GM12878 (cell line): ENCODE results near the gene NSFL1C. TPM values are rescaled to one million over a fixed set of nuclear protein-coding genes. Genes with fewer than 3 reads are reported as not detected.

Experiments
- ATAC-seq: fragments of 200-7000 bp; cut with Tn5 transposase; 3 replicates; pipeline ENCODE4 v1.9.1; 2020; ENCODE audit warnings: mild to moderate bottlenecking, moderate library complexity
- BruUV-seq: library from RNA; stranded (reverse); fragments of 400-500 nt; replicated peaks from 2 replicates; lab custom pipeline; 2021; lab: Mats Ljungman, UMichigan
- CTCF ChIA-PET: fragments of 300-600 bp; sonication (Branson Sonifier 250); formaldehyde crosslinking; extraction: SDS; loops from one replicate; lab custom pipeline; 2021; ENCODE audit warnings: inconsistent platforms; lab: Yijun Ruan, JAX
- POLR2A ChIA-PET: fragments of 350-600 bp; formaldehyde crosslinking; extraction: SDS; loops from one replicate; lab custom pipeline; 2021; ENCODE audit warnings: inconsistent platforms; lab: Charles Lee
- RAD21 ChIA-PET: fragments of 300-600 bp; sonication (Branson Sonifier 250); formaldehyde crosslinking; loops from one replicate; lab custom pipeline; 2023; ENCODE audit warnings: antibody characterized with exemption; ENCODE audit not compliant: unreplicated experiment; lab: Charles Lee
- SMC1A ChIA-PET: fragments of 300-600 bp; sonication (Branson Sonifier 250); formaldehyde crosslinking; loops from one replicate; lab custom pipeline; 2023; ENCODE audit not compliant: unreplicated experiment, uncharacterized antibody; lab: Charles Lee
- DNase-seq: peaks from one replicate; pipeline ENCODE4 v3.0.0-alpha.2; 2011; ENCODE audit warnings: low read depth, low spot score
- FAIRE-seq: peaks from 3 replicates; lab custom pipeline; 2011; peaks lifted over from hg19 to GRCh38; lab: Jason Lieb, UNC
- H2AFZ ChIP-seq: 2 replicates; pipeline ENCODE4 v1.6.0; 2011; ENCODE audit warnings: low read depth, low read length, control low read depth; ENCODE audit not compliant: control insufficient read depth
- H3K27ac ChIP-seq: 2 replicates; pipeline ENCODE4 v1.5.1; 2011; ENCODE audit warnings: control low read depth; ENCODE audit not compliant: control insufficient read depth, insufficient read depth
- H3K27me3 ChIP-seq, 2 experiments: replicated peaks in 1 of 2; 2 replicates each; pipeline versions ENCODE4 v1.6.0 to v1.6.1; 2011; ENCODE audit warnings: low read length in 1 of 2; ENCODE audit not compliant: control insufficient read depth in 2 of 2, insufficient read depth in 2 of 2
- H3K36me3 ChIP-seq, 2 experiments: 2 replicates each; pipeline ENCODE4 v1.5.1; 2011; ENCODE audit warnings: low read length in 1 of 2; ENCODE audit not compliant: control insufficient read depth in 2 of 2, insufficient read depth in 2 of 2
- H3K4me1 ChIP-seq: 2 replicates; pipeline ENCODE4 v1.6.1; 2011; ENCODE audit warnings: mild to moderate bottlenecking, low read length, moderate library complexity, mixed read lengths; ENCODE audit not compliant: control insufficient read depth, insufficient read depth
- H3K4me2 ChIP-seq: 2 replicates; pipeline ENCODE4 v1.6.0; 2011; ENCODE audit warnings: control low read depth; ENCODE audit not compliant: control insufficient read depth, insufficient read depth
- H3K4me3 ChIP-seq: fragments of 200-600 bp; sonication (generic); 2 replicates; pipeline ENCODE4 v1.5.1; 2016
- H3K79me2 ChIP-seq: 2 replicates; pipeline ENCODE4 v1.6.0; 2011; ENCODE audit warnings: low read length; ENCODE audit not compliant: control insufficient read depth, insufficient read depth
- H3K9ac ChIP-seq: 2 replicates; pipeline ENCODE4 v1.8.0; 2011; ENCODE audit warnings: low read length, control low read depth, mixed read lengths; ENCODE audit not compliant: control insufficient read depth, insufficient read depth
- H3K9me3 ChIP-seq: replicated peaks from 3 replicates; pipeline ENCODE4 v1.5.1; 2011; ENCODE audit warnings: mild to moderate bottlenecking, low read length; ENCODE audit not compliant: control insufficient read depth, insufficient read depth
- H4K20me1 ChIP-seq: 2 replicates; pipeline ENCODE4 v1.6.0; 2011; ENCODE audit not compliant: control insufficient read depth, insufficient read depth
- BACH1 ChIP-seq: fragments of 450-650 bp; IDR thresholded peaks from 2 replicates; pipeline ENCODE4 v1.6.1; 2017; ENCODE audit warnings: mild to moderate bottlenecking, borderline replicate concordance
- CHD2 ChIP-seq: IDR thresholded peaks from 2 replicates; pipeline ENCODE4 v1.6.1; 2011; ENCODE audit warnings: low read depth, low read length, improper control_type of control experiment, borderline replicate concordance
- CREM ChIP-seq: IDR thresholded peaks from 2 replicates; pipeline ENCODE4 v1.6.1; 2014; ENCODE audit warnings: antibody characterized with exemption, low read depth
- CTCF ChIP-seq, 3 experiments: IDR thresholded peaks in 2 of 3; conservative IDR thresholded peaks in 1 of 3; 2 replicates each; pipeline ENCODE4 v1.5.1; 2011; ENCODE audit warnings: low read depth in 3 of 3, low read length in 3 of 3, mild to moderate bottlenecking in 3 of 3, control low read depth in 2 of 3, moderate library complexity in 2 of 3, inconsistent platforms in 1 of 3, mixed read lengths in 1 of 3; ENCODE audit not compliant: control insufficient read depth in 2 of 3, insufficient read depth in 1 of 3; ENCODE audit errors: extremely low read depth in 1 of 3
- FOXK2 ChIP-seq: fragments of 450-650 bp; IDR thresholded peaks from 2 replicates; pipeline ENCODE4 v1.6.1; 2017; ENCODE audit warnings: mild to moderate bottlenecking, moderate library complexity
- GATAD2B ChIP-seq: fragments of 450-650 bp; conservative IDR thresholded peaks from 2 replicates; pipeline ENCODE4 v1.6.1; 2017; ENCODE audit warnings: low read depth, mild to moderate bottlenecking, moderate library complexity
- HDAC2 ChIP-seq: fragments of 200-600 bp; sonication (generic); IDR thresholded peaks from 2 replicates; pipeline ENCODE4 v1.6.1; 2017
- NFYA ChIP-seq: IDR thresholded peaks from 2 replicates; pipeline ENCODE4 v1.6.1; 2011; ENCODE audit warnings: low read depth, mild to moderate bottlenecking, low read length, improper control_type of control experiment, borderline replicate concordance
- NKRF ChIP-seq: fragments of 450-650 bp; conservative IDR thresholded peaks from 2 replicates; pipeline ENCODE4 v1.6.1; 2017; ENCODE audit warnings: mild to moderate bottlenecking, moderate library complexity
- NR2F1 ChIP-seq: fragments of 450-650 bp; conservative IDR thresholded peaks from 2 replicates; pipeline ENCODE4 v1.6.1; 2017; ENCODE audit warnings: mild to moderate bottlenecking
- RAD21 ChIP-seq: IDR thresholded peaks from 2 replicates; pipeline ENCODE4 v1.6.1; 2011; ENCODE audit warnings: mild to moderate bottlenecking, low read depth, low read length, moderate library complexity; ENCODE audit not compliant: insufficient read depth
- RB1 ChIP-seq: fragments of 450-650 bp; formaldehyde crosslinking; IDR thresholded peaks from 2 replicates; pipeline ENCODE4 v1.6.1; 2017; ENCODE audit warnings: mild to moderate bottlenecking, borderline replicate concordance
- RUNX3 ChIP-seq: IDR thresholded peaks from 2 replicates; pipeline ENCODE4 v1.6.1; 2012; ENCODE audit warnings: low read length, inconsistent platforms
- SMAD5 ChIP-seq: IDR thresholded peaks from 2 replicates; pipeline ENCODE4 v1.6.1; 2016; ENCODE audit warnings: antibody characterized with exemption, low read depth
- SMARCA5 ChIP-seq: fragments of 450-650 bp; IDR thresholded peaks from 2 replicates; pipeline ENCODE4 v1.6.1; 2017; ENCODE audit warnings: mild to moderate bottlenecking
- SREBF1 ChIP-seq: IDR thresholded peaks from 2 replicates; pipeline ENCODE4 v1.6.1; 2012; ENCODE audit warnings: mild to moderate bottlenecking, low read length
- STAT3 ChIP-seq: IDR thresholded peaks from 2 replicates; pipeline ENCODE4 v1.6.1; 2011; ENCODE audit warnings: low read depth, low read length, improper control_type of control experiment
- TCF12 ChIP-seq: IDR thresholded peaks from 2 replicates; pipeline ENCODE4 v1.6.1; 2011; ENCODE audit warnings: low read depth, mild to moderate bottlenecking, low read length
- USF1 ChIP-seq: IDR thresholded peaks from 2 replicates; pipeline ENCODE4 v1.6.1; 2011; ENCODE audit warnings: borderline replicate concordance, low read depth, mild to moderate bottlenecking, moderate library complexity, mixed read lengths, low read length; ENCODE audit not compliant: insufficient read depth; ENCODE audit errors: extremely low read length
- YY1 ChIP-seq: IDR thresholded peaks from 2 replicates; pipeline ENCODE4 v1.6.1; 2011; ENCODE audit warnings: low read depth, mild to moderate bottlenecking, low read length
- ZZZ3 ChIP-seq: IDR thresholded peaks from 2 replicates; pipeline ENCODE4 v1.6.1; 2011; ENCODE audit warnings: low read depth; ENCODE audit not compliant: control insufficient read depth, insufficient read length
- WGBS: methylation state at CpG from one replicate; pipeline ENCODE4 v1.1.6; 2016; ENCODE audit warnings: low lambda C conversion rate; ENCODE audit not compliant: insufficient replicate concordance, insufficient coverage; ENCODE audit errors: missing lambda C conversion rate; 5-methylcytosine and 5-hydroxymethylcytosine counted together
- in situ Hi-C: fragments of 300-500 bp; cut with MboI; formaldehyde crosslinking; loops from 9 replicates; pipeline ENCODE4 v1.14.3; 2018; ENCODE audit warnings: mixed read lengths
- intact Hi-C: fragments of 100-400 bp; cut with micrococcal nuclease; formaldehyde crosslinking; loops from one replicate; pipeline ENCODE4 v1.14.2; 2022; ENCODE audit not compliant: unreplicated experiment
- polyA plus RNA-seq, 11 experiments: library from polyadenylated mRNA; depleted of rRNA in 4 of 11; unstranded in 6 of 11; stranded (reverse) in 5 of 11; fragments of >200 nt; fragmentation: Nextera tagmentation in 4 of 11; fragmentation: Illumina TruSeq in 1 of 11; extraction: Ambion mirVana in 4 of 11; extraction: Trizol in 1 of 11; gene quantifications; 1 replicate in 1 of 11; 2 replicates in 10 of 11; pipeline versions ENCODE4 v1.2.1 to v1.2.3, GENCODE V29; 2011 to 2016; ENCODE audit warnings: inconsistent platforms in 2 of 11, missing spikeins in 2 of 11, low read depth in 1 of 11
- total RNA-seq, 4 experiments: library from RNA; depleted of rRNA in 3 of 4; stranded (reverse); fragments of >200 nt in 3 of 4; fragmentation: Illumina TruSeq in 1 of 4; extraction: Trizol in 1 of 4; gene quantifications; 2 replicates each; pipeline versions ENCODE4 v1.2.1 to v1.2.3, GENCODE V29; 2013 to 2021

The NSFL1C gene
- total and polyA plus RNA-seq, 10 of the 15 experiments (the other 5 are each of a cell fraction or from before 2014, with no cell fraction given), result 21.5 to 100 (median 38.1) TPM

GRCh38 chr20:1513801-1514200, 47.2 kb upstream of the NSFL1C start (continued):
- TF ChIP-seq USF1 (no peak), RB1 (no peak)

- no TSS peak for BruUV-seq
- RAD21 ChIA-PET, result interaction anchor here (1.0 to 5.6 kb wide), 14 partner anchors 11 to 268 kb away, joined by 3 to 44 read pairs (median 4); no protein-coding TSS in a partner anchor
- peaks cover 6% of the 10 kb centered on the region; the same call in 2 of the 3 replicates for H3K9me3 ChIP-seq
- no peak overlapping the region for H3K4me3 ChIP-seq
- H3K79me2 ChIP-seq, result no peaks in the 10 kb centered on the region
- ATAC-seq (peak; percentile 98), FAIRE-seq (peak; percentile 81), DNase-seq (no peak)
- no peaks in the 10 kb centered on the region for H3K36me3 ChIP-seq
- H4K20me1 ChIP-seq, result no peaks in the 10 kb centered on the region
- peaks cover 0 to 8% of the 10 kb centered on the region in 2 experiments; a peak in 1 of 4 replicates for H3K27me3 ChIP-seq
- CTCF ChIA-PET, result interaction anchor here (0.6 to 7.6 kb wide), 27 partner anchors 9 to 272 kb away, joined by 3 to 66 read pairs (median 5); partner anchors contain the start of gene SIRPD
- POLR2A ChIA-PET, result interaction anchor here (1.4 kb wide), 1 partner anchor 268 kb away, joined by 3 read pairs; no protein-coding TSS in a partner anchor
- in situ Hi-C loops, result no loop called here
- SMC1A ChIA-PET, result interaction anchor here (0.7 to 11.1 kb wide), 18 partner anchors 10 to 267 kb away, joined by 3 to 138 read pairs (median 6); no protein-coding TSS in a partner anchor
- H3K4me1 ChIP-seq, result 0 out of 2 replicates have a peak, but pooled peaks cover 3% of the 10 kb centered on the region
- H2AFZ ChIP-seq, result no peak overlapping the region
- intact Hi-C loops, result loop anchor here (1.0 to 5.0 kb wide), 4 partner anchors 27 to 268 kb away; no protein-coding TSS in a partner anchor
- WGBS, result under 1% methylated on average over 9 of the region's 9 CpGs
- H3K9ac ChIP-seq, result no peak overlapping the region
- H3K27ac ChIP-seq, result no peak overlapping the region
- no peak overlapping the region for H3K4me2 ChIP-seq
- TF ChIP-seq NFYA, result no peak
- no peak for TF ChIP-seq STAT3
- peak; percentile 35; the same call in 1 of the 2 replicates for TF ChIP-seq RUNX3
- TF ChIP-seq NR2F1, result 0 out of 2 replicates have a peak, but pooled peaks have one; percentile 13
- no peak for TF ChIP-seq TCF12
- no peak for TF ChIP-seq FOXK2
- no peak for TF ChIP-seq HDAC2
- TF ChIP-seq SMAD5, result no peak
- TF ChIP-seq SREBF1, result no peak
- TF ChIP-seq SMARCA5, result 0 out of 2 replicates have a peak, but pooled peaks have one; percentile 66
- no peak for TF ChIP-seq NKRF
- TF ChIP-seq GATAD2B, result no peak
- TF ChIP-seq BACH1, result no peak
- peak; percentile 59 to 68 (median 60) for TF ChIP-seq CTCF (IDR thresholded peaks at IDR 0.05 in 2 of 3, conservative IDR thresholded peaks at IDR 0.05 in 1 of 3; ENCODE audit: control insufficient read depth in 2 of 3, extremely low read depth in 1 of 3, insufficient read depth in 1 of 3, low read depth in 3 of 3, low read length in 3 of 3)
- TF ChIP-seq YY1, result no peak
- TF ChIP-seq CHD2, result no peak
- peak; percentile 87 for TF ChIP-seq RAD21
- no peak for TF ChIP-seq CREM
- TF ChIP-seq ZZZ3, result no peak
Observed at GRCh38 chr20:1509237-1509636, 42.6 kb upstream of the NSFL1C start.
